ENCODE results near the gene GRIP1. TPM values are rescaled to one million over a fixed set of nuclear protein-coding genes. Genes with fewer than 3 reads are reported as not detected.
"Not testable (repeated sequence)": the region's sequence is repeated elsewhere in the genome, so short reads cannot be mapped to it uniquely, and the experiment has no call there.

The GRIP1 gene
- total RNA-seq, 1 donor from 2014 or later = 122 TPM

- DNase-seq (ENCODE audit: low spot score in 2 of 2) = no peak
- FAIRE-seq = no peak
Measured at GRCh38 chr12:66548338-66549049, 130.4 kb downstream of the GRIP1 start.

- DNase-seq (ENCODE audit: low spot score in 2 of 2) = no peak
- FAIRE-seq = no peak
Measured at GRCh38 chr12:66541426-66541825, 137.4 kb downstream of the GRIP1 start.

- FAIRE-seq = no peak
Measured at GRCh38 chr12:66539431-66539830, 139.4 kb downstream of the GRIP1 start.

GRCh38 chr12:66538970-66539369, 139.9 kb downstream of the GRIP1 start:
- FAIRE-seq = no peak
- DNase-seq (ENCODE audit: low spot score in 2 of 2) = no peak

More at GRCh38 chr12:66539431-66539830, 139.4 kb downstream of the GRIP1 start:
- no peak for DNase-seq (ENCODE audit: low spot score in 2 of 2)

GRCh38 chr12:66537876-66538275, 141.0 kb downstream of the GRIP1 start:
- DNase-seq (ENCODE audit: low spot score in 2 of 2) (no peak), FAIRE-seq (no peak)

- no peak for DNase-seq (ENCODE audit: low spot score in 2 of 2)
- no peak for FAIRE-seq
Measured at GRCh38 chr12:66533767-66534166, 145.1 kb downstream of the GRIP1 start.

- no peak for DNase-seq (ENCODE audit: low spot score in 2 of 2)
- no peak for FAIRE-seq
Measured at GRCh38 chr12:66531766-66532165, 147.1 kb downstream of the GRIP1 start.

- no peak for DNase-seq (ENCODE audit: low spot score in 2 of 2)
- FAIRE-seq = no peak
Measured at GRCh38 chr12:66529934-66530333, 148.9 kb downstream of the GRIP1 start.

- FAIRE-seq (no peak), DNase-seq (ENCODE audit: low spot score in 2 of 2) (no peak)
Measured at GRCh38 chr12:66516561-66516960, 162.3 kb downstream of the GRIP1 start.

GRCh38 chr12:66516133-66516532, 162.7 kb downstream of the GRIP1 start:
- FAIRE-seq = no peak
- no peak for DNase-seq (ENCODE audit: low spot score in 2 of 2)

- DNase-seq (ENCODE audit: low spot score in 2 of 2) (no peak), FAIRE-seq (no peak)
Measured at GRCh38 chr12:66514581-66514980, 164.3 kb downstream of the GRIP1 start.

GRCh38 chr12:66508025-66508424, 170.9 kb downstream of the GRIP1 start:
- no peak for DNase-seq (ENCODE audit: low spot score in 2 of 2)
- no peak for FAIRE-seq

GRCh38 chr12:66503746-66504145, 175.1 kb downstream of the GRIP1 start:
- no peak for FAIRE-seq
- no peak for DNase-seq (ENCODE audit: low spot score in 2 of 2)

- no peak for DNase-seq (ENCODE audit: low spot score in 2 of 2)
- no peak for FAIRE-seq
Measured at GRCh38 chr12:66502911-66503310, 176.0 kb downstream of the GRIP1 start.

GRCh38 chr12:66500841-66501240, 178.0 kb downstream of the GRIP1 start:
- no peak for FAIRE-seq
- no peak for DNase-seq (ENCODE audit: low spot score in 2 of 2)

GRCh38 chr12:66500091-66500490, 178.8 kb downstream of the GRIP1 start:
- FAIRE-seq (no peak), DNase-seq (ENCODE audit: low spot score in 2 of 2) (no peak)

GRCh38 chr12:66499000-66499399, 179.9 kb downstream of the GRIP1 start:
- DNase-seq (ENCODE audit: low spot score in 2 of 2) (no peak), FAIRE-seq (no peak)

GRCh38 chr12:66498059-66498458, 180.8 kb downstream of the GRIP1 start:
- FAIRE-seq; DNase-seq (ENCODE audit: low spot score in 2 of 2): not testable (repeated sequence)

GRCh38 chr12:66497008-66497897, 181.6 kb downstream of the GRIP1 start:
- DNase-seq (ENCODE audit: low spot score in 2 of 2) (no peak), FAIRE-seq (no peak)

- DNase-seq (ENCODE audit: low spot score in 2 of 2) = no peak
- FAIRE-seq = no peak
Measured at GRCh38 chr12:66496595-66496994, 182.3 kb downstream of the GRIP1 start.

GRCh38 chr12:66495709-66496108, 183.2 kb downstream of the GRIP1 start:
- DNase-seq (ENCODE audit: low spot score in 2 of 2) (no peak), FAIRE-seq (no peak)

GRCh38 chr12:66493819-66494218, 185.1 kb downstream of the GRIP1 start:
- DNase-seq (ENCODE audit: low spot score in 2 of 2) (no peak), FAIRE-seq (no peak)

Measured in frontal cortex (tissue), 4 donors.